GM12878 (cell line): ENCODE measurements around the gene MRPL49. TPM values are rescaled to one million over a fixed set of nuclear protein-coding genes. Genes with fewer than 3 reads are reported as not detected.

ENCODE experiments used
- ATAC-seq: fragments of 200-7000 bp; cut with Tn5 transposase; 3 replicates; pipeline ENCODE4 v1.9.1; 2020; ENCODE audit warnings: mild to moderate bottlenecking, moderate library complexity
- BruUV-seq: library from RNA; stranded (reverse); fragments of 400-500 nt; replicated peaks from 2 replicates; lab custom pipeline; 2021; lab: Mats Ljungman, UMichigan
- CTCF ChIA-PET: fragments of 300-600 bp; sonication (Branson Sonifier 250); formaldehyde crosslinking; extraction: SDS; loops from one replicate; lab custom pipeline; 2021; ENCODE audit warnings: inconsistent platforms; lab: Yijun Ruan, JAX
- POLR2A ChIA-PET: fragments of 350-600 bp; formaldehyde crosslinking; extraction: SDS; loops from one replicate; lab custom pipeline; 2021; ENCODE audit warnings: inconsistent platforms; lab: Charles Lee
- RAD21 ChIA-PET: fragments of 300-600 bp; sonication (Branson Sonifier 250); formaldehyde crosslinking; loops from one replicate; lab custom pipeline; 2023; ENCODE audit warnings: antibody characterized with exemption; ENCODE audit not compliant: unreplicated experiment; lab: Charles Lee
- SMC1A ChIA-PET: fragments of 300-600 bp; sonication (Branson Sonifier 250); formaldehyde crosslinking; loops from one replicate; lab custom pipeline; 2023; ENCODE audit not compliant: unreplicated experiment, uncharacterized antibody; lab: Charles Lee
- DNase-seq: peaks from one replicate; pipeline ENCODE4 v3.0.0-alpha.2; 2011; ENCODE audit warnings: low read depth, low spot score
- FAIRE-seq: peaks from 3 replicates; lab custom pipeline; 2011; peaks lifted over from hg19 to GRCh38; lab: Jason Lieb, UNC
- H2AFZ ChIP-seq: 2 replicates; pipeline ENCODE4 v1.6.0; 2011; ENCODE audit warnings: low read depth, low read length, control low read depth; ENCODE audit not compliant: control insufficient read depth
- H3K27ac ChIP-seq: 2 replicates; pipeline ENCODE4 v1.5.1; 2011; ENCODE audit warnings: control low read depth; ENCODE audit not compliant: control insufficient read depth, insufficient read depth
- H3K27me3 ChIP-seq, 2 experiments: replicated peaks in 1 of 2; 2 replicates each; pipeline versions ENCODE4 v1.6.0 to v1.6.1; 2011; ENCODE audit warnings: low read length in 1 of 2; ENCODE audit not compliant: control insufficient read depth in 2 of 2, insufficient read depth in 2 of 2
- H3K36me3 ChIP-seq, 2 experiments: 2 replicates each; pipeline ENCODE4 v1.5.1; 2011; ENCODE audit warnings: low read length in 1 of 2; ENCODE audit not compliant: control insufficient read depth in 2 of 2, insufficient read depth in 2 of 2
- H3K4me1 ChIP-seq: 2 replicates; pipeline ENCODE4 v1.6.1; 2011; ENCODE audit warnings: mild to moderate bottlenecking, low read length, moderate library complexity, mixed read lengths; ENCODE audit not compliant: control insufficient read depth, insufficient read depth
- H3K4me2 ChIP-seq: 2 replicates; pipeline ENCODE4 v1.6.0; 2011; ENCODE audit warnings: control low read depth; ENCODE audit not compliant: control insufficient read depth, insufficient read depth
- H3K4me3 ChIP-seq: fragments of 200-600 bp; sonication (generic); 2 replicates; pipeline ENCODE4 v1.5.1; 2016
- H3K79me2 ChIP-seq: 2 replicates; pipeline ENCODE4 v1.6.0; 2011; ENCODE audit warnings: low read length; ENCODE audit not compliant: control insufficient read depth, insufficient read depth
- H3K9ac ChIP-seq: 2 replicates; pipeline ENCODE4 v1.8.0; 2011; ENCODE audit warnings: low read length, control low read depth, mixed read lengths; ENCODE audit not compliant: control insufficient read depth, insufficient read depth
- H3K9me3 ChIP-seq: replicated peaks from 3 replicates; pipeline ENCODE4 v1.5.1; 2011; ENCODE audit warnings: mild to moderate bottlenecking, low read length; ENCODE audit not compliant: control insufficient read depth, insufficient read depth
- H4K20me1 ChIP-seq: 2 replicates; pipeline ENCODE4 v1.6.0; 2011; ENCODE audit not compliant: control insufficient read depth, insufficient read depth
- CHD2 ChIP-seq: IDR thresholded peaks from 2 replicates; pipeline ENCODE4 v1.6.1; 2011; ENCODE audit warnings: low read depth, low read length, improper control_type of control experiment, borderline replicate concordance
- FOXM1 ChIP-seq: IDR thresholded peaks from 2 replicates; pipeline ENCODE4 v1.6.1; 2012; ENCODE audit warnings: low read depth, mild to moderate bottlenecking, inconsistent platforms, low read length, moderate library complexity
- PML ChIP-seq: IDR thresholded peaks from 2 replicates; pipeline ENCODE4 v1.6.1; 2012; ENCODE audit warnings: low read length, inconsistent platforms
- SKIL ChIP-seq: fragments of 450-650 bp; IDR thresholded peaks from 2 replicates; pipeline ENCODE4 v1.6.1; 2017; ENCODE audit warnings: mild to moderate bottlenecking, low read depth, inconsistent platforms; ENCODE audit not compliant: poor library complexity, severe bottlenecking
- WGBS: methylation state at CpG from one replicate; pipeline ENCODE4 v1.1.6; 2016; ENCODE audit warnings: low lambda C conversion rate; ENCODE audit not compliant: insufficient replicate concordance, insufficient coverage; ENCODE audit errors: missing lambda C conversion rate; 5-methylcytosine and 5-hydroxymethylcytosine counted together
- in situ Hi-C: fragments of 300-500 bp; cut with MboI; formaldehyde crosslinking; loops from 9 replicates; pipeline ENCODE4 v1.14.3; 2018; ENCODE audit warnings: mixed read lengths
- intact Hi-C: fragments of 100-400 bp; cut with micrococcal nuclease; formaldehyde crosslinking; loops from one replicate; pipeline ENCODE4 v1.14.2; 2022; ENCODE audit not compliant: unreplicated experiment
- polyA plus RNA-seq, 11 experiments: library from polyadenylated mRNA; depleted of rRNA in 4 of 11; unstranded in 6 of 11; stranded (reverse) in 5 of 11; fragments of >200 nt; fragmentation: Nextera tagmentation in 4 of 11; fragmentation: Illumina TruSeq in 1 of 11; extraction: Ambion mirVana in 4 of 11; extraction: Trizol in 1 of 11; gene quantifications; 1 replicate in 1 of 11; 2 replicates in 10 of 11; pipeline versions ENCODE4 v1.2.1 to v1.2.3, GENCODE V29; 2011 to 2016; ENCODE audit warnings: inconsistent platforms in 2 of 11, missing spikeins in 2 of 11, low read depth in 1 of 11
- total RNA-seq, 4 experiments: library from RNA; depleted of rRNA in 3 of 4; stranded (reverse); fragments of >200 nt in 3 of 4; fragmentation: Illumina TruSeq in 1 of 4; extraction: Trizol in 1 of 4; gene quantifications; 2 replicates each; pipeline versions ENCODE4 v1.2.1 to v1.2.3, GENCODE V29; 2013 to 2021

Gene MRPL49
- total and polyA plus RNA-seq, 10 of the 15 experiments (the other 5 are each of a cell fraction or from before 2014, with no cell fraction given), result 42.0 to 116 (median 71.7) TPM

GRCh38 chr11:65112546-65113360 is 9.4 kb upstream of the MRPL49 start (continued):
- no peak for TF ChIP-seq SKIL
- no peak for TF ChIP-seq FOXM1
- TF ChIP-seq, all 136 proteins: peak for 29

GRCh38 chr11:65113361-65113756 is 8.8 kb upstream of the MRPL49 start:
- intact Hi-C loops, result loop anchor here (5.0 to 10.0 kb wide), 4 partner anchors 69 to 339 kb away; partner anchors contain the start of genes ATG2A, CAPN1, DPF2 and SF1
- DNase-seq (no peak), FAIRE-seq (no peak), ATAC-seq (no peak)
- no peaks in the 10 kb centered on the region; the same call in 1 of the 2 replicates for H4K20me1 ChIP-seq
- ChIA-PET POLR2A (interaction anchor here (1.4 to 2.4 kb wide), 4 partner anchors 8 to 88 kb away, joined by 3 to 31 read pairs (median 8); partner anchors contain the start of genes CAPN1, FAU and MRPL49), CTCF (interaction anchor here (0.7 to 6.3 kb wide), 23 partner anchors 8 to 265 kb away, joined by 3 to 93 read pairs (median 4); partner anchors contain the start of genes ARL2, CAPN1, DPF2 and FAU), SMC1A (interaction anchor here (0.7 to 1.3 kb wide), 3 partner anchors 68 to 100 kb away, joined by 3 read pairs; partner anchors contain the start of genes CAPN1 and SNX15), RAD21 (interaction anchor here (1.0 to 3.8 kb wide), 7 partner anchors 8 to 266 kb away, joined by 3 to 59 read pairs (median 5); partner anchors contain the start of genes CAPN1, DPF2, FAU and MRPL49)
- no peak overlapping the region for H3K27ac ChIP-seq
- H3K9ac ChIP-seq, result peak overlapping the region; percentile 42; the same call in 1 of the 2 replicates
- peaks cover 24% of the 10 kb centered on the region for H3K4me1 ChIP-seq
- no peaks in the 10 kb centered on the region for H3K27me3 ChIP-seq
- H3K4me3 ChIP-seq, result peak overlapping the region; percentile 85
- in situ Hi-C loops, result no loop called here
- 0 out of 2 replicates have a peak, but pooled peaks have one; percentile 37 for TF ChIP-seq PML
- no peak for TF ChIP-seq CHD2
- no TSS peak for BruUV-seq
- H3K4me2 ChIP-seq, result peak overlapping the region; percentile 95
- 7% methylated on average over 14 of the region's 14 CpGs for WGBS
- H3K36me3 ChIP-seq, result peaks cover 8 to 10% of the 10 kb centered on the region in 2 experiments; a peak in 3 of 4 replicates
- peaks cover 20% of the 10 kb centered on the region for H3K79me2 ChIP-seq
- no peaks in the 10 kb centered on the region for H3K9me3 ChIP-seq
- no peak overlapping the region; the same call in 1 of the 2 replicates for H2AFZ ChIP-seq
